ELF-1 (cell line): ENCODE data around the gene PLA2G2A.
"Not testable (repeated sequence)": the region's sequence is repeated elsewhere in the genome, so short reads cannot be mapped to it uniquely, and the experiment has no call there.

Experiments
- DNase-seq: peaks from one replicate; pipeline ENCODE4 v3.0.0-alpha.2; 2016; ENCODE audit warnings: low read depth, low spot score

The PLA2G2A gene

GRCh38 chr1:19979494-19979977 lies at the start of gene PLA2G2A:
Gene PLA2G2A (minus strand): TSS chr1:19979618. CDS start chr1:19978773, 845 bp downstream.
- DNase-seq, result peak; percentile 61

GRCh38 chr1:20028726-20029125 lies 49.3 kb upstream of the PLA2G2A start:
- no peak for DNase-seq

GRCh38 chr1:20028125-20028524 lies 48.7 kb upstream of the PLA2G2A start:
- DNase-seq, result no peak

GRCh38 chr1:20017741-20018140 lies 38.3 kb upstream of the PLA2G2A start:
- no peak for DNase-seq

GRCh38 chr1:20014153-20014552 lies 34.7 kb upstream of the PLA2G2A start:
- no peak for DNase-seq

- DNase-seq, result no peak
These were observed 30.6 kb upstream of the PLA2G2A start for GRCh38 chr1:20010016-20010415.

- no peak for DNase-seq
These were observed 29.8 kb upstream of the PLA2G2A start for GRCh38 chr1:20009212-20009611.

GRCh38 chr1:20008391-20008841 lies 29.0 kb upstream of the PLA2G2A start:
- no peak for DNase-seq

GRCh38 chr1:19998823-19999222 lies 19.4 kb upstream of the PLA2G2A start:
- DNase-seq, result not testable (repeated sequence)

- no peak for DNase-seq
These were observed 11.3 kb upstream of the PLA2G2A start for GRCh38 chr1:19990689-19991088.

GRCh38 chr1:19990182-19990582 lies 10.8 kb upstream of the PLA2G2A start:
- peak; percentile 86 for DNase-seq

- DNase-seq, result no peak
These were observed 9.0 kb upstream of the PLA2G2A start for GRCh38 chr1:19988267-19989006.

GRCh38 chr1:19987719-19988118 lies 8.3 kb upstream of the PLA2G2A start:
- DNase-seq, result no peak

- not testable (repeated sequence) for DNase-seq
These were observed 5.1 kb upstream of the PLA2G2A start for GRCh38 chr1:19984409-19985016.

- peak; percentile 40 for DNase-seq
These were observed 2.3 kb upstream of the PLA2G2A start for GRCh38 chr1:19981507-19982312.

GRCh38 chr1:19981170-19981506 lies 1.7 kb upstream of the PLA2G2A start:
- DNase-seq, result no peak

GRCh38 chr1:19980314-19980713 lies 896 bp upstream of the PLA2G2A start:
- no peak for DNase-seq

GRCh38 chr1:19978143-19978542 lies 1.3 kb downstream of the PLA2G2A start:
- no peak for DNase-seq

- no peak for DNase-seq
These were observed 3.0 kb downstream of the PLA2G2A start for GRCh38 chr1:19976317-19977003.

GRCh38 chr1:19975423-19976193 lies 3.8 kb downstream of the PLA2G2A start:
- DNase-seq, result no peak
